ENCODE results near the gene MSMP.

- no peak for TF ChIP-seq POLR2AphosphoS5 (IDR thresholded peaks at IDR 0.05; ENCODE audit: borderline replicate concordance, low read depth, low read length)
- TF ChIP-seq FOXP2 (optimal IDR thresholded peaks at IDR 0.05; ENCODE audit: control extremely low read depth, extremely low read length, insufficient read depth), result no peak
- no peak for TF ChIP-seq EZH2 (IDR thresholded peaks at IDR 0.05)
Measured at GRCh38 chr9:35781066-35781465, 27.0 kb upstream of the MSMP start.

Data from SK-N-MC (cell line).